Astrocyte (in vitro differentiated cells and primary cell): ENCODE data around the gene PXDN.
"Not testable (repeated sequence)": the region's sequence is repeated elsewhere in the genome, so short reads cannot be mapped to it uniquely, and the experiment has no call there.

Source experiments
- CTCF ChIP-seq: IDR thresholded peaks from 2 replicates; pipeline ENCODE4 v1.5.1; 2011; ENCODE audit warnings: low read depth, mild to moderate bottlenecking, inconsistent platforms, low read length, moderate library complexity; ENCODE audit not compliant: insufficient read depth
- EZH2 ChIP-seq: IDR thresholded peaks from 2 replicates; pipeline ENCODE4 v1.6.1; 2012; ENCODE audit warnings: mild to moderate bottlenecking, low read length, inconsistent platforms; ENCODE audit not compliant: insufficient read depth

- TF ChIP-seq EZH2, CTCF: not testable (repeated sequence)
These were observed 28.4 kb downstream of the PXDN start for GRCh38 chr2:1716014-1716305.
